Activated CD8-positive, alpha-beta memory T cell treated with anti-CD3 and anti-CD28 coated beads, Interleukin-2, amount 50 U/mL, for 4 hours (primary cell): ENCODE results near the gene FAM3A.

Experiments
- DNase-seq: peaks from one replicate; pipeline ENCODE4 v3.0.0-alpha.2; 2020

Gene FAM3A

DNA sequence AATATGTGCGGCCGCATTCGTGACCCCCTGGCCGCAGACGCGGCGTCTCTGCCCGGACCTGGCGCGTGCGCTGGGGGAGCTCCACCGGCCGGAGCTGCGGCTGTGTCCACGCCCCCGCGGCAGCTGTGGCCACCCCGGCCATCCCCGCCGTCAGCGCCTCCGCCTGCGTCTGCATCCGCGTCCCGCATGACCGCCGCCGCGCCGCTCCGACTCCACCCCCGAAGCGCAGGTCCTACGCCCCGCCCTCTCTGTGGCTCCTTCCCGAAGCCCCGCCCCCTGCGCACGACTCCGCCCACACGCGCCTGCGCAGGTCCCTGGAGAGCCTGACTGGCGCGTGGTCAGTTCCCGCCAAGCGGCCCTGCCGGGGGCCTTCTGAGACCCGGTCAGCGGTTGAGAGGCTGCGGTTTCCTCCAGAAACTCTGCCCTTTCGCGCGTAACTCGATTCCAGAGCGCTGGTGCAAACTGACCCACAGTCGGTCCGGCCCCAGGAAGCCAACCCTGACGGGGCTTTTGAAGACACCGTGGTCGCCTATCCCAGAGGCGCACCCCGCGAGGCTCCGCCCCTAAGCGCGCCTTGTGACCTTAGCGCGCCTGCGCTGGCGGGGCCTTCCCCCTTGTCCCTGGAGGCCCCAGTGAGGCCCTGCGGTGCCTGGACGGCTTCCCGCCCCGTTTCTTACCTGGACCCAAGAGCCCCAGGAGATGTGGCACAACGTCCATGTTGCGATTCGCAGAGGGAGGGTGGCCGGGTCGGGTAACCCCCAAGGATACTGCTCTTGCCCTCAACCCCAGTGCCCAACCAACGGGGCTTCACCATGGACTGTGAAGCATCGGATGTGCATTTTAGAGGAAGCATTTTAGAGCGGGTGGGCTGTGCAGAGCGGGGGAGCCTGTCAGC lies 37.1 kb downstream of the FAM3A start, which contains the start of gene LAGE3:
LAGE3 (minus strand) TSS at position 554 of the 895 bp plus-strand sequence; CDS start at position 188, 366 bp downstream.
- DNase-seq = peak; percentile 95

DNA sequence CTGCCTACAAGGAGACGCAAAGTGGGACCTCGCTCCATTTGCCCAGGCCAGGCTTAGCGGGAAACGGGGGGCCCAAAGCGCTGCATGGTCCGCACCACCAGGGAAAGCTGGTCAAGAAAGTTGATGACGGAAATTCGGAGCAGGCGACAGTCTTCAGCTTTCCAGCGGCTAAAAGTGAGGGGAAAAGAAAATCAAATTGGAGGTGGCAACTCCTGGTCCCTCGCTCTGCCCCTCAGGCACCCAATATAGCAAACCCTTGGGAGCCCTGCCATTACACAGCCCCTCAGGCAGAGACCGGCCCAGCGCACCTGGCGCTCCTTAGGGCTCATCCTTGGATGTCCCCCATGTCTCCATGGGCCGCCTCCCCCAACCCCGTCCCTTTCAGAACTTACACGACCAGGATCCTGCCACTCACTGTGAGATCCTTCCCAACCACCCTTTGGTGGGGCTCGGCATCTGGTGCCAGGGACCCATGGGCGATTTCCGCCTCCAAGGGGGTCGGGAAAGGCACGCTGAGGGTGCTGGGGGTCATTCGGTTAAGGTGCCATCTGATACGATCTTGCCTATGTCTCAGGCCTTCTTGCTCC lies 38.0 kb downstream of the FAM3A start:
- DNase-seq = no peak

DNA sequence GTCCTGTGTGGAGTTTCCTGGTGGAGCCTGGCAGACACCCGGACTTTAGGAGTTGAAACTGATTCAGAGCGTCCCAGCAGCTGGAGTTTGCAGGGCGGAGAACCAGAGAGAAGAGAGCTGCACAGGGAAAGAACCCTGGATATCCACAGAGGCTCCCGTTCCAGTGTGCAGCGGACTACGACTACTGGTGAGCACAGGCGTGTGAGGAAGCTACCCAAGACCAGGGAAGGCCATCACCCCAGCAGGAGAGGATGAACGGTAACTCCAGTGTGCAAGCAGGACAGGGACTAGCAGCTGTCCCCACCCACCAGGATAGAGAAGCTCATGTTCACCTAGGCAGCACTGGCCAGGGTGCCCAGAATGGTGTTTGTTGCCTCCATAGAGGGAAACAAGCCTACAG lies 39.2 kb downstream of the FAM3A start:
- no peak for DNase-seq

DNA sequence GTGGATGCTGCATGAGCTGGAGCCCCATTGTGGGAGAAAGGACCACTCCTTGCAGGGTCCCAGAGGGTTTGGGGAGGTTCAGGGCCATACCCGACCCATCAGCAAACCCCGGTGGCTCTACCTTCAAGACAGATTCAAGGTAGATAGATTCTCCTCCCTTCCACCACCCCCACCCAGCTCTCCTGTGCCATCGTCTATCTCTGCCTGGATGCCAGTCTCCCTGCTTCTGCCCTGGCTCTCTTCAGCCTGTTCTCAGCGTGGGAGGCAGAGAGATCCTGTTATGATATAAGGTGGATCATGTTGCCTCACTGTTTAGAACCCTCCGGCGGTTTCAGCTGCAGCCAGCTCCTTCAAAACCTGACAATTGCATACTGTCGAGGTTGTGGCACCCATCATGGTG lies 42.3 kb downstream of the FAM3A start:
- DNase-seq = no peak

DNA sequence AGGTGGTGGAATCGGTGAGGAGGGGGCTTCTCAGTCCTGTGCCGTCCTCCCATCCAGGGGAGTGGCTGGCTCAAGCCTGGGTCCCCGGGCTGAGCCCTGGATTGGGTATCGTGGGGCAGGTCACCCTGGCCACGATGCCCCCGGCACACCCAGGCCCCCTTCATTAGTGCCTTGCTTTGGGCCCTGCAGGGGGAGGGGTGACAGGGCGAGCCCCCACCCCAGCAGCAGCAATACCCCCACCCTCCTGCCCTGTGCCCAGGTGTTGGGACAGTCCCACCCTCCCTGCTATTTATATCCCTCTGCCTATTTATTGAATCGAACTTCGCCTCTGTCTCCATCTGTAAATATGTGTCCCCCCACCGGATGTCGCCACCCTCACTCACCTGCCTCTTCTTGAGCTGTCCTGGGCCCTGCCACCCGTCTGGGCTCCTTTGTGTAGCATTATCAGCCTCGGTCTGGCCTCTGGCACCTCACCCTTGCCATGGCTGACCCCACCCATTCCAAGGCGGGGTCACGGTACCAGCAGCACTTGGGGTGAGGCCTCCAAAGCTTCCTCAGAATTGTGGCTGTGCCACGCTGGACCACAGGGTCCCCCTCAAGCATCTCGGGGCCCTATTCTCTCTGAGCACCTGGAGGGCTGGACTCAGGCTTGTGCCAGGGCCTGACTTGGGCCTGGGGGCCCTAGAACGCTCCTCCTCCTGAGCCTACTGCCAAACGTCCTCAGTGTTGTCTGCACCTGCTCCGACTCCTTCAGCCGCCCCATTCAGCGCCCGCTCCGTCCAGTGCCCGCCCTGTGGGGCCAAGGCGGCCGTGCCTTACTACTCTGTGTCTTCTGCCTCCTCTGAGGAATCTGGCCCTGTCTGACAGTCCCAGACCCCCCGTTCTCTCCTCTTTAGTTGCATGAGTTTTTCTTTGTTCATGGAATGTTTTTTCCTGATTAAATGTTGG lies 43.1 kb downstream of the FAM3A start:
- no peak for DNase-seq

DNA sequence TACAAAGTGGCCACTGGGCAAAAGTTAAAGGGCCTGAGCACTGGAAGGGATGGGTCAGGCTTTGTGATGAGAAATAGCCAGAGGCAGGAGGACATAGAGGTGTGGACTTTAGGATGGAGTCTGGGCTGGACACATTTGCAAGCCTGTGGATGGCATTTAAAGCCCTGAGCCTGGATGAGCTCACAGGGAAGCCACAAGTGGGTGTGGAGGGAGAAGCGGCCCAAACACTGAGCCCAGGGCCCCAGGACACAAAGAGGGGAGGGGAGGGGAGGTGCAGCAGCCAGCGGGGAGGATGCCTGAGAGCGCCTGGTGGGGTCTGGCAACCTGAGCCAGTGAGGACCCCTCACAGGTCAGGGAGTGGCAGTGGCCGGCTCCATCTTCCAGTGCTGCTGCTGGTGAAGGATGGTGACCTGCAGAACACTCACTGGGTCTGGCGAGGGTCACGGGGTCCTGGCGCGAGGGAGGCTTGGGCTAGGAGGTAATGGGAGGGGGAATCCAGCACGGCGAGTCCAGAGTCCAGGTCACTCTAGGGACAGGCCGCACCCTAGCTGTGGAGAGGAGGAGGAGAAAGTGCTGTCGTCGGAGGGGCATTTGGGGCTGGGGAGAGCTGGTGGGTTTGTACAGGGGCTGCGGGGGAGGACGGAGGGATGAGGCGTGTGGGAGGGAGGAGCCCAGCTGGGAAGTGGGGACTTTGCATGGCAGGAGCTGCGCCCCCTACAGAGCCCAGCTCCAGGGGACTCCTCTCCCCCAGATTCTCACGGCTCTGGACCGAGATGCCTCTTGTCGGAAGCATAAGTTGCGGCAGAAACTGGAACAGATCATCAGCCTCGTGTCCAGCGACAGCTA lies 44.0 kb downstream of the FAM3A start:
- DNase-seq = no peak

DNA sequence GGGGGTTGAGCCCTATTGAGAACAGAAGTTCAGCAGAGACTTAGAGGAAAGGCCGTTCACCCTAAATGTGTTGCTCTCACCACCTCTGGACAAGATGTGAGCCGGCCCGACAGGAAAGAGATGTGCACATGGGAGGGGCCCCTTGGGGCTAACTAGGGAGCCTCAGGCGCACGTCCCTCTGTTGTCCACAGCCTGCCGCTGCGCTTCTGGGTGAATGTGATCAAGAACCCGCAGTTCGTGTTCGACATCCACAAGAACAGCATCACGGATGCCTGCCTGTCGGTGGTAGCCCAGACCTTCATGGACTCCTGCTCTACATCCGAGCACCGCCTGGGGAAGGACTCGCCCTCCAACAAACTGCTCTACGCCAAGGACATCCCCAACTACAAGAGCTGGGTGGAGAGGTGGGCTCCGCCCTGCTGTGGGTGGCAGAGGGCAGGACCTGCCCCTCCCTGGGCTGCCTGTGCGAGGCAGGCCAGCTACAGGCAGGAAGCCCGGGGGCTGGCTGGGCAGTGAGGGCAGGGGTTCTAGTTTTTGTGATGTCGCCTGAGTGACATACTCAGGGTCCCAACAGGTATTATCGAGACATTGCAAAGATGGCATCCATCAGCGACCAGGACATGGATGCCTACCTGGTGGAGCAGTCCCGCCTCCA lies 45.0 kb downstream of the FAM3A start:
- no peak for DNase-seq

DNA sequence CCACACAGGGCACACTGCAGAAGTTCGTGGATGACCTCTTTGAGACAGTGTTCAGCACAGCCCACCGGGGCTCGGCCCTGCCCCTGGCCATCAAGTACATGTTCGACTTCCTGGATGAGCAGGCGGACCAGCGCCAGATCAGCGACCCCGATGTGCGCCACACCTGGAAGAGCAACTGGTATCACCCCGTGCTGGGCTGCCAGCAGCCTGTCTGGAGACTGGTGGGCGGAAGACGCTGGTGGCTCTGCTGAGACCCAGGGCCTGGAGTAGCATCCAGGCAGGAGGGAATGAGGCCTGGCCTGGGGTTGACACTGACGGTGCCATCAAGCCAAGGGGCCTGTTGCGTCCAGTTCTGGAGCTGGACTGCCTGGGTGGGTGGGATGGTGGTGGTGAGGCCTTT lies 45.6 kb downstream of the FAM3A start:
- no peak for DNase-seq

DNA sequence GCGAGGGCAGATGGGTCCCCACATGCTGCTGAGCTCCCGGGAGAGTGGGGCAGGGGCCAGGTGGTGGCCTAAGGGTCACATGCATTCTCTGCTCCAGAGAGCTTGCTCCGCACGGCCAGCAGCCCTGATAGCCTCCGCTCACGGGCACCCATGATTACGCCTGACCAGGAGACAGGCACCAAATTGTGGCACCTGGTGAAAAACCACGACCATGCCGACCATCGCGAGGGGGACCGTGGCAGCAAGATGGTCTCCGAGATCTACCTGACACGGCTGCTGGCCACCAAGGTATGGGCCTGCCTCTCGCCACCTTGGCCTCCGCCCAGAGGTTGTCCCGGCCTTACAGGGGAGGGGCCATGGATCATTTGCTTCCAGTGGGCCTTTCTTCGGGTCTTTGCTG lies 46.2 kb downstream of the FAM3A start:
- DNase-seq = no peak

DNA sequence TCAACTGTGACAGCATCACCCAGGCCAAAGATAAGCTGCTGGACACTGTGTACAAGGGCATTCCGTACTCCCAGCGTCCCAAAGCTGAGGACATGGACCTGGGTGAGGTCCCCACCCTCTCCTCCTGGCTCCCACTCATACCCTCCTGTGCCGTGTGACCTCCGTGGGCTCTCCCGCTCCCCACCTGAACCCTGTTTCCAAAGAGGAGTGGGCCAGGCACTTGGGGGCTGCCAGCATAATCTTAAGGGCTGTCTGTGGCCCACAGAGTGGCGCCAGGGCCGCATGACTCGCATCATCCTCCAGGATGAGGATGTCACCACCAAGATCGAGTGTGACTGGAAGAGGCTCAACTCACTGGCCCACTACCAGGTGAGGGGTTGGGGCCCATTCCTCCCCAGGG lies 46.9 kb downstream of the FAM3A start:
- DNase-seq = no peak

DNA sequence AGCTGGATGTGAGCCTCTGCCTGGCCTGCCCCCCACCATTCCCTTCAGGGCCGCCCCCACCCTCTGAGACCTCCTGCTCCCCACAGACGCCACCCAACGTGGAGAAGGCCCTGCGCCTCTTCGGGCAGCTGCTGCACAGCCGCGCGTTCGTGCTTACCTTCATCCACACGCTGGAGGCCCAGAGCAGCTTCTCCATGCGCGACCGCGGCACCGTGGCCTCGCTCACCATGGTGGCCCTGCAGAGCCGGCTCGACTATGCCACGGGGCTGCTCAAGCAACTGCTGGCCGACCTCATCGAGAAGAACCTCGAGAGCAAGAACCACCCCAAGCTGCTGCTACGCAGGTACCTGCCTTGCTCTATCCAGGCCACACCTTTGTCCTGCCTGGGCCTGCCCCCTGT lies 47.8 kb downstream of the FAM3A start:
- DNase-seq = no peak

DNA sequence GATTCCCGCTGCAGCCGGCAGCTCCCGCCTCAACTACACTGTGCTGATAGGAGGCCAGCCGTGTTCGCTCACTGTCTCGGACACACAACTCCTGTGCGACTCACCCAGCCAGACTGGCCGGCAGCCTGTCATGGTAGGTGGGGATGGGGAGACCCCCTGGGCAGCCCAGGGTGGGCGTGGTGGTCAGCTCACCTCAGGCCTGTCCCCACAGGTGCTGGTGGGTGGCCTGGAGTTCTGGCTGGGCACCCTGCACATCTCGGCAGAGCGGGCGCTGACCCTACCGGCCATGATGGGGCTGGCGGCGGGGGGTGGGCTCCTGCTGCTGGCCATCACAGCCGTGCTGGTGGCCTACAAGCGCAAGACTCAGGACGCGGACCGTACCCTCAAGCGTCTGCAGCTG lies 48.5 kb downstream of the FAM3A start:
- no peak for DNase-seq

DNA sequence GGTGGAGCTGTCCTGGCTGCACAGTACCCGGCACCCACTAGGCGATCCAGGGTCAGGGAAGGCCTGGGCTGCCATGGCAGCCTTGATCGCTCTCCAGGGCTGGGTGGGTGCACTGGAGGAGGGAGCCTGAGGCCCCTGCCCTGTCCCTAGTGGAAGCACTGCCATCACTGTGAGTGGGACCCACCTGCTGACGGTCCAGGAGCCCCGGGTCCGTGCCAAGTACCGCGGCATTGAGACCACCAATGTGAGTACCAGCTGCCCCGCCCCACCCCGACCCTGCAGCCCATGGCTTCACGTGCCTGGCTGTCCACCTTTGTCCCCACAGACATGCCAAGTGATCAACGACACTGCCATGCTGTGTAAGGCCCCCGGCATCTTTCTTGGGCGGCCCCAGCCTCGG lies 49.1 kb downstream of the FAM3A start:
- no peak for DNase-seq

DNA sequence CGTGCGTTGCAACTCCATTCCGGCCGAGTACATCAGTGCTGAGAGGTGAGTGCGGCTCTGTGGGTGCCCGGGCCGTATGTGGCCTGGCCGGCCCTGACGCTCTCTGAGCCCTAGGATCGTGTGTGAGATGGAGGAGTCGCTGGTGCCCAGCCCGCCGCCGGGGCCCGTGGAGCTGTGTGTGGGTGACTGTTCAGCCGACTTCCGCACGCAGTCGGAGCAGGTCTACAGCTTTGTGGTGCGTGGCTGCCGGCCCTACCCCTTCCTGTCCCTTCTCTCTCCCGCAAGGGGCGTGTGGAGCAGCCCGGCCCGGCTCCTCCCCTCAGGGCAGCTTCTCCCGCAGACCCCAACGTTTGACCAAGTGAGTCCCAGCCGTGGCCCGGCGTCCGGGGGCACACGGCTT lies 50.0 kb downstream of the FAM3A start:
- DNase-seq = no peak

DNA sequence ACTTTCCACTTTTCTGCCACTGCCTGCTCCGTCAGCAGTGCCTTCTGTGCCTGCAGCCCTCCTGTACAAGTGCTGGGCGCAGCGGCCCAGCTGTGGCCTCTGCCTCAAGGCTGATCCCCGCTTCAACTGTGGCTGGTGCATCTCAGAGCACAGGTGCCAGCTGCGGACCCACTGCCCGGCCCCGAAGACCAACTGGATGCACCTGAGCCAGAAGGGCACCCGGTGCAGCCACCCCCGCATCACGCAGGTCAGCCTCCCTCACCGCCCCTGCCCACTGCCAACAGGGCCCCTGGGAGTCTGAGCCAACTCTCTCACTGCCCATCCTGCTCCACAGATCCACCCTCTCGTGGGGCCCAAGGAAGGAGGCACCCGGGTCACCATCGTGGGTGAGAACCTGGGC lies 50.4 kb downstream of the FAM3A start:
- DNase-seq = no peak

DNA sequence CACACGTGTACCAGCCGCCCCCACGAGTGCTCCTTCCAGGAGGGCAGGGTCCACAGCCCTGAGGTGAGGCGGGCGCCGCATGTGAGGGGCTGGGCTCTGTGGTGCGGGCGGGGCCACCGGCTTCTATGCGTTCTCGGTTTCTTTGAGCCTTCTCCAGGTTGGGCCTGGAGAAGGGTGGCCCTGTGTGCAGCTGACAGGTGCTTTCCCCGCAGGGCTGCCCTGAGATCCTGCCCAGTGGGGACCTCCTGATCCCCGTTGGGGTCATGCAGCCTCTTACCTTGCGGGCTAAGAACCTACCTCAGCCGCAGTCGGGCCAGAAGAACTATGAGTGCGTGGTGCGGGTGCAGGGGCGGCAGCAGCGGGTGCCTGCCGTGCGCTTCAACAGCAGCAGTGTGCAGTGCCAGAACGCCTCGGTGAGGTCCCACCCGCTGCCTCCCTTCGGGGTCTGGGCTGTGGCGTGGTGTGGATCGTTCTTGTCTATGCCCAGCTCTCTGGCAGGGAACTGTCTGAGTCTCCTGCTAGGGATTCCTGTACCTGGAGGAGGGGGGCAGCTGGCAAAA lies 51.1 kb downstream of the FAM3A start:
- DNase-seq = no peak

DNA sequence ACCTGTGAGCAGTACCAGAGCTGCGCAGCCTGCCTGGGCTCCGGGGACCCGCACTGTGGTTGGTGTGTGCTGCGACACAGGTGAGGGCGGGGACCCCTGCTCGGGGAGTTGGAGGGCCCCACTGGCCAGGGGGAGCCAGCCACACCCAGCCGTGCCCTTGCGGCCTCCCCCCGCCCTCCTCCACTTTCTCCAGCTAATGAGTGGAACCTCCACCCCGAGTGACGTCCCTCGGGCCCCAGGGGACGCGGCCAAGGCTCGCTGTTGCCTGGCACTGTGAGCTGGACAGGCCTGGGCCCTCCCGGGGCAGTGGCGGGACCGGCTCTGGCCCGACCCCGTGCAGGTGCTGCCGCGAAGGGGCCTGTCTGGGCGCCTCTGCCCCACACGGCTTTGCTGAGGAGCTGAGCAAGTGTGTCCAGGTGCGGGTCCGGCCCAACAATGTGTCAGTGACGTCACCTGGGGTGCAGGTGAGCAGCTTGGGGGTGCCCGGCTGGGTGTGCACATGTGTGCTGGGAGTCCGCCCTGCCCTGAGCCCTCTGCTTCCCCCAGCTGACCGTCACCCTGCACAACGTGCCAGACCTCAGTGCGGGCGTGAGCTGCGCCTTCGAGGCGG lies 52.3 kb downstream of the FAM3A start:
- DNase-seq = no peak

DNA sequence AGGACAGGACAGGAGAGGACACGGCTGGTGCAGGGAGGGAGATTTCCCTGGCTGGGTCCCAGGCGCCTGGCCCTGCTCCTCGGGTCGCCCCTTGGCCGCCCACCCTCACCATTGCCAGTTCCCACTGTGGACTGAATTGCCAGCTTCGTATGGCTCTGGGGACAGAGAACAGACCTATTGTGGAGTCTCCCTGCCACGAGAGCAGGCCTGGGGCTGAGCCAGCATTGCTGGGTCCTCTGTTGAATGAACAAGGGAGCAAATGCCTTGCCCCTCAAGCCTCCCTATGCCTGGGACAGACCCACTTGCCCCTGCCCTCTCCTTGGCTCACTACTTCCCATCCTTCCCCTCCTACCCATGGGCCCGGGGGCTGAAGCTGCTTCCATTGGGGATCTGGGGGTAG lies 53.6 kb downstream of the FAM3A start:
- no peak for DNase-seq

DNA sequence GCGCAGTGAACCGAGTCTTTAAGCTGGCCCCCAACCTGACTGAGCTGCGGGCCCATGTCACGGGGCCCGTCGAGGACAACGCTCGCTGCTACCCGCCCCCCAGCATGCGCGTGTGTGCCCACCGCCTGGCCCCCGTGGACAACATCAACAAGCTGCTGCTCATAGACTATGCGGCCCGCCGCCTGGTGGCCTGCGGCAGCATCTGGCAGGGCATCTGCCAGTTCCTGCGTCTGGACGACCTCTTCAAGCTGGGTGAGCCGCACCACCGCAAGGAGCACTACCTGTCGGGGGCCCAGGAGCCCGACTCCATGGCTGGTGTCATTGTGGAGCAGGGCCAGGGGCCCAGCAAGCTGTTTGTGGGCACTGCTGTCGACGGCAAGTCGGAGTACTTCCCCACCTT lies 55.7 kb downstream of the FAM3A start:
- no peak for DNase-seq

DNA sequence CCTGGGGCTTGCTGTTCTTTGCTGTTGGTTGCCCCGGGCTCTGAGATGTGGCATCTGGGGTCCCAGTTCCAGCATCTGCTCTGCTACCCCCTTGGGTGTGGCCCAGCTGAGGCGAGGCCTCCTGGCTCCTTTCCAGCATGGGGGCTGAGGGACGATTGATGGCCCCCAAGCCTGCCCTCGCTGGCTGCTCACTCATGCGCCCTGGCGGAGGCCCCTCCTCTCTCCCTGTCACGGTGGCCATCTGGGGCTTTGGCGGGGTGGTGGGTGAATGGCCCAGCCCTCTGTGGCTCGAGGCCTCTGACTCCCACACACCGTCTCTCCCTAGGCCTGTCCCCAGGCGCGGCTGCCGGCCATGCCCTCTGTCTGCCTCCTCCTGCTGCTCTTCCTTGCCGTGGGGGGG lies 56.2 kb downstream of the FAM3A start:
- no peak for DNase-seq
